GM19455 (cell line): ENCODE results near the gene PRR20B.
"Not testable (repeated sequence)": the region's sequence is repeated elsewhere in the genome, so short reads cannot be mapped to it uniquely, and the experiment has no call there.

ENCODE experiments used
- ATAC-seq: cut with Tn5 transposase; IDR thresholded peaks from one replicate; pipeline ENCODE4 v1.9.1; 2021; ENCODE audit not compliant: unreplicated experiment

Gene PRR20B

DNA sequence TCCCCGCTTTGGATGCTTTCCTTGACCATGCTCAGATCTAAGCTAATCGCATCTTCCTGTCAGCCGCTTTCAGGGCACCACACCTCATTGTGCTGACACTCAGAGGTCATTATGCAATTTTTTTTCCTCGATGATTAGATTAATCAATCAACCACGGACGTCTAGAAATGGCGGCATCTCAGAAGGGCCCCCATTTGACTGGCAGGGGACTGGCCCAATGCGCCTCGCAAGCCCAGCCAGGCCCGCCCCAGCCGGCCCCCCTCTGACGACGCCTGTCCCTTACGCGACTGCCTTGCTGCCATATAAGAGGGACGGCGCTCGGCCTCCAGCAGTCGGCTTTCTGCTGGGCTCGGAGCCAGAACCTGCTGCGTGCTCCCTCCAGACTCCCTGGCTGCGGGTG, at the start of gene PRR20B:
TSS of gene PRR20B (plus strand) at position 301 of the 400 bp plus-strand sequence. CDS start 387 bp downstream, outside the sequence.
- ATAC-seq, result not testable (repeated sequence)

DNA sequence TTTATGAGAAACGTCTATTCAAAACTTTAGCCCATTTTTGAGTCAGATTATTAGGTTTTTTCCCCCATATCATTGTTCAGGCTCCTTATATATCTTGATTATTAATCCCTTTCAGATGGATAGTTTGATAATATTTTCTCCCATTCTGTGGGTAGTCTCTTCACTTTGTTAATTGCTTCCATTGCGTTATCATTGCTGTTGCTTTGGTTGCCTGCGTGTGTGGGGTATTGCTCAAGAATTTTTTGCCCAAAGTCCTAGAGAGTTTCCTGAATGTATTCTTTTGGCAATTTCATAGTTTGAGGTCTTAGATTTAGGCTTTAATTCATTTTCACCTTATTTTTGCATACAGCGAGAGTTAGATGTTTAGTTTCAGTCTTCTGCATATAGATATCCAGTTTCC, 32.3 kb upstream of the PRR20B start:
- no peak for ATAC-seq

DNA sequence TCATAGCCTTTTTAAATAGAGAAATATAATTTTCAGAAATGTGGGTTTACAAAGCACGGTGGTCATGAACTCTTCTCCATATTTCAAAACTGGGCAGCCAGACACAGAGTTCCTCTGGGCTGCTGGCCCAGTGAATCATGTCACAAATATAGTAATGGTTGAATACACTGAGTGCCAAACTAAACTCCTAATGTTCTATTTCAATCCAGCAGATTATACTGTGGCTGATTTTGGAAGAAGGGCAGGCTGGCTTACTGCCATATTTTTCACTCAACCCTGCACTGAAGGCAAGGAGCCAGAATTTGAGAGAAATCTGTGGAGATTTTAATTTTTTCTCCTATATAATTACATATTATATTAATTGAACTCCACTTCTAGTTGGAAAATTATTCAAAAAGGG, 23.6 kb upstream of the PRR20B start:
- ATAC-seq, result no peak

DNA sequence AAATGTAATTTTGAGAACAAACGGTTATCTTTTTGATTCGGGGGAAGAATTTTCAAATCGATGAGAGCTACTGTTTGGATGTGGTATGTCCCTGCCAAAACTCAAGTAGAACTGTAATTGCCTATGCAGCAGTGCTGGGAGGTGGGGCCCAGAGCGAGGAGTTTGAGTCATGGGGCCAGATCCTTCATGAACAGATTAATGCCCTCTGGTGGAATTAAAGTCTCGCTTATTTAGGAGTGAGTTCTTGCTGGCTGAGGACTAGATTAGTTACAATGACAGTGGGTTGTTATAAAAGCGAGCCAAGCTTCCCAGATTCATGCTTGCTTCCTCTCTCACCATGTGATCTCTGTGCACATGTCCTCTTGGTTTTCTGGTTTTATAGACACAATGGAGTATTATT, 18.4 kb upstream of the PRR20B start:
- no peak for ATAC-seq

DNA sequence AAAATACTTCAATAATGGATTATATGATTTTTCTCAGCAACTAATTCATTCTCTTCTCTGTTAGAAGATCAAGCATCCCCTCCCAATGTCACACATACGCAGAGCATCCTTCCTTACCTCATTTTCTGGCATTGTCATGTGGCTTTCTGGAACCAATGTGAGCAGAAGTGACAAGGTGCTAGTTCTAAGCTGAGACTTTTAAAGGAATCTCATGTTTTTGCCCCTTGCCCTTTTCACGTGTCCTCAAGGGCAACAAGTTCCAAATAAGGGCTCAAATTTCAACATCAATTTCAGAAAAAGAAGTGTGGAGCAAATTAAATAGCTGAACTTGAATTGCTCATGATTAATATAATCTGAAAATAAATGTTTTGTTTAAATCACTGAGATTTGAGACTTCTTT, 11.2 kb upstream of the PRR20B start:
- ATAC-seq, result no peak

DNA sequence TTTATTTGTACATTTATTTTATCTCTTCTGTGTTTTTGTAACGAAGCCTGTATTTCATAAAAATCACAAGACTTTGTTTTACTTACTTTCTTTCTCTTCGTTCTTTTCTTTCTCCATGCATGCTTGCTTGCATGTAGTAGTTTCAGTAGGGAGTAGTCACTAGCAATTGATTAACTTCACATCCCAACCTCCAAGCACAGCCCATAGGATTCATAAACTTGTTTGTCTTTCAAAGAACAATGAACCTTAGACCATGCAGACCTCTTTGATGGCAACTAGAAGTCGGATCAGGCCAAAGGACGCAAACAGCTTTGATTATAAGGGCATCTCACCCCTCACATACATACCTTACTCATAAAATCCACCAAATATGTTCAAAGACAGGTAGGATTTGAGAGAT, 9.7 kb upstream of the PRR20B start:
- no peak for ATAC-seq

DNA sequence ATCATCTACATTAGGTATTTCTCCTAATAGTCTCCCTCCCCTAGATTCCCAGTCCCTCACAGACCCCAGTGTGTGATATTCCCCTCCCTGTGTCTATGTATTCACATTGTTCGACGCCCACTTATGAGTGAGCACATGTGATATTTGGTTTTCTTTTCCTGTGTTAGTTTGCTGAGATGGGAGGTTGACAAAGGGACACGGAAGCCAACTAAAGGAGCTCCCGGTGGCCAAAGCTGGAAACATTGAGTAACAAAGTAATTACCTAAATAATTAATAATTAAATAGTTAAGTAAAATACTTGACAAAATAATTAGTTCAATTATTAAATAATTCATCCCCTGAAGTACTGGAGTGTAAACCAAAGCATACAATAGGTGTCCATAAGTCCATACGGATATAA, 8.3 kb upstream of the PRR20B start:
- ATAC-seq, result no peak

DNA sequence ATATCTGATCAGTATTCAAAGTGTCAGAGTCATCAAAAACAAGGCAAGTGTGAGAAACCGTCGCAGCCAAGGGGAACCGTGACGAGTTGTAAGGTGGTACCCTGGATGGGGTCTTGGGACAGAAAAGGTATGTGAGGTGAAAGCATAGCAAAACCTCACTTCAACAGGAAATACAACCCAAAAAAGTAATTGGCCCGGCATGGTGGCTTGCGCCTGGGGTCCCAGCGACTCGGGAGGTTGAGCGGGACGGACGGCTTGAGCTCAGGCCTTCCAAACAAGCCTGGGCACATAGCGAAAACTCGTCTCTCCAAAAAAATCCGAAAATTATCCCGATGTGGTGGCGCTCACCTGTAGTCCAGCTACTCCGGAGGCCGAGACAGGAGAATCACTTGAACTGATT, 7.5 kb upstream of the PRR20B start:
- ATAC-seq, result not testable (repeated sequence)

DNA sequence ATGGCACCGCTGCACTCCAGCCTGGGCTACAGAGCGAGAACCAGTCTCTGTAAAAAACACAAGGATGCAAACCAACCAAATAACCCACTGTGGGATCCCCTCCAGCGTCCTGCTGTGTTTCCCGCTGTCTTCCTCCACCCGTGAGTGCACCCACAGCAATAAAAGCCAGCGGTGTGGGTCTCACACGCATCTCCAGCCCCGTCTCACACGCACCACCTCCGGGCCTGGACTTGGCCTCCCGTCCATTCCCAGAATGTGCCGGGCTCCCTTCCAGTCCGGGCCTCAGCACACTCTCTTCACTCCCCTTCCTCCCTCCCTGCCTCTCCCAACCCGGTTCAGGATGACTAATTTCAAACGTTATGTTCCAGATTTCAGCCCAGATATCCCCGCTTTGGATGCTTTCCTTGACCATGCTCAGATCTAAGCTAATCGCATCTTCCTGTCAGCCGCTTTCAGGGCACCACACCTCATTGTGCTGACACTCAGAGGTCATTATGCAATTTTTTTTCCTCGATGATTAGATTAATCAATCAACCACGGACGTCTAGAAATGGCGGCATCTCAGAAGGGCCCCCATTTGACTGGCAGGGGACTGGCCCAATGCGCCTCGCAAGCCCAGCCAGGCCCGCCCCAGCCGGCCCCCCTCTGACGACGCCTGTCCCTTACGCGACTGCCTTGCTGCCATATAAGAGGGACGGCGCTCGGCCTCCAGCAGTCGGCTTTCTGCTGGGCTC, 6.9 kb upstream of the PRR20B start, which contains the start of gene PRR20A:
TSS of gene PRR20A (plus strand) at position 684 of the 734 bp plus-strand sequence. CDS start 387 bp downstream, outside the sequence.
- not testable (repeated sequence) for ATAC-seq

DNA sequence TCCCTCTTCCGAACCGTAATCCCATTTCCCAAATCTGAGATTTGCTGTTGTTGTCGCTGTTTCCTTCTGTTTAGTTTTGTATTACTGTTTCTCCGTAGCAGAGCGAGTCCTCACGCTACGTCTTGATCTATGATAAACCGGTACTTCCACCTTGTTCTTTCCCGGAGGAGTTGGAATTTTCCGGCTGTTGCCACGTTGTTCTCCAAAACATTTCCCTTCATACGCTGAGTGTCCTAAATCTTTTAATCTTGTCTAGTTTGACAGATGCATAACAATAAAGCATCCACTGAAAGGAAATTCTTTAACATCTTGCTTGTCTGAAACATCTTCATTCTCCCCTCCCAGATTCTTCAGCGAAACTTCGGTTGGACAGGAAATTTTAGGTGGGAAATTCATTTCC, 818 bp downstream of the PRR20B start:
- ATAC-seq, result not testable (repeated sequence)

DNA sequence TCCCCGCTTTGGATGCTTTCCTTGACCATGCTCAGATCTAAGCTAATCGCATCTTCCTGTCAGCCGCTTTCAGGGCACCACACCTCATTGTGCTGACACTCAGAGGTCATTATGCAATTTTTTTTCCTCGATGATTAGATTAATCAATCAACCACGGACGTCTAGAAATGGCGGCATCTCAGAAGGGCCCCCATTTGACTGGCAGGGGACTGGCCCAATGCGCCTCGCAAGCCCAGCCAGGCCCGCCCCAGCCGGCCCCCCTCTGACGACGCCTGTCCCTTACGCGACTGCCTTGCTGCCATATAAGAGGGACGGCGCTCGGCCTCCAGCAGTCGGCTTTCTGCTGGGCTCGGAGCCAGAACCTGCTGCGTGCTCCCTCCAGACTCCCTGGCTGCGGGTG, 6.5 kb downstream of the PRR20B start, which contains the start of gene PRR20C:
TSS of gene PRR20C (plus strand) at position 301 of the 400 bp plus-strand sequence. CDS start 387 bp downstream, outside the sequence.
- ATAC-seq, result not testable (repeated sequence)

DNA sequence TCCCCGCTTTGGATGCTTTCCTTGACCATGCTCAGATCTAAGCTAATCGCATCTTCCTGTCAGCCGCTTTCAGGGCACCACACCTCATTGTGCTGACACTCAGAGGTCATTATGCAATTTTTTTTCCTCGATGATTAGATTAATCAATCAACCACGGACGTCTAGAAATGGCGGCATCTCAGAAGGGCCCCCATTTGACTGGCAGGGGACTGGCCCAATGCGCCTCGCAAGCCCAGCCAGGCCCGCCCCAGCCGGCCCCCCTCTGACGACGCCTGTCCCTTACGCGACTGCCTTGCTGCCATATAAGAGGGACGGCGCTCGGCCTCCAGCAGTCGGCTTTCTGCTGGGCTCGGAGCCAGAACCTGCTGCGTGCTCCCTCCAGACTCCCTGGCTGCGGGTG, 13.0 kb downstream of the PRR20B start, which contains the start of gene PRR20D:
TSS of gene PRR20D (plus strand) at position 301 of the 400 bp plus-strand sequence. CDS start 387 bp downstream, outside the sequence.
- not testable (repeated sequence) for ATAC-seq

DNA sequence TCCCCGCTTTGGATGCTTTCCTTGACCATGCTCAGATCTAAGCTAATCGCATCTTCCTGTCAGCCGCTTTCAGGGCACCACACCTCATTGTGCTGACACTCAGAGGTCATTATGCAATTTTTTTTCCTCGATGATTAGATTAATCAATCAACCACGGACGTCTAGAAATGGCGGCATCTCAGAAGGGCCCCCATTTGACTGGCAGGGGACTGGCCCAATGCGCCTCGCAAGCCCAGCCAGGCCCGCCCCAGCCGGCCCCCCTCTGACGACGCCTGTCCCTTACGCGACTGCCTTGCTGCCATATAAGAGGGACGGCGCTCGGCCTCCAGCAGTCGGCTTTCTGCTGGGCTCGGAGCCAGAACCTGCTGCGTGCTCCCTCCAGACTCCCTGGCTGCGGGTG, 19.6 kb downstream of the PRR20B start, which contains the start of gene PRR20E:
TSS of gene PRR20E (plus strand) at position 301 of the 400 bp plus-strand sequence. CDS start 387 bp downstream, outside the sequence.
- ATAC-seq, result not testable (repeated sequence)

DNA sequence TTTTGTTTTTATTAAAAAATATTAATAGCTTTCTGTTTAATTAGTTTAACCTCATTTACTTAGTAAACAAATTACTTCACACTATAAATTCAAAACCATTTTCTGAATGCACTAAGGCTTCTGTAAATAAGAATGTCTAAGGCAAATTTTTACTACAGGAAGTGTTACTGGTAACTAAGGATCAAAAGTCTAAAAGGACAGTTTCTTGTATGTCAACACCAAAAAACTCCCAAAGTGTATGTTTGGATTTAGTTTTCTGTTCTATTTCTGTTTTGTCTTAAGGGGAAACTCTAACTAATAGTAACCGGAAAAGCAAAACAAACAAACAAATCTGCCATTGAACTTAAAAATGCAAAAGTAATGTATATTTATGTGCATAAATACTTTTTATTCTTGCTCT, 44.4 kb downstream of the PRR20B start:
- no peak for ATAC-seq
